Islet precursor cell (in vitro differentiated cells): Measurements from ENCODE around the gene UBA52.
"Not testable (repeated sequence)": the region's sequence is repeated elsewhere in the genome, so short reads cannot be mapped to it uniquely, and the experiment has no call there.

Experiments used
- DNase-seq: peaks from one replicate; pipeline ENCODE4 v3.0.0-alpha.2; 2018

The UBA52 gene

DNA sequence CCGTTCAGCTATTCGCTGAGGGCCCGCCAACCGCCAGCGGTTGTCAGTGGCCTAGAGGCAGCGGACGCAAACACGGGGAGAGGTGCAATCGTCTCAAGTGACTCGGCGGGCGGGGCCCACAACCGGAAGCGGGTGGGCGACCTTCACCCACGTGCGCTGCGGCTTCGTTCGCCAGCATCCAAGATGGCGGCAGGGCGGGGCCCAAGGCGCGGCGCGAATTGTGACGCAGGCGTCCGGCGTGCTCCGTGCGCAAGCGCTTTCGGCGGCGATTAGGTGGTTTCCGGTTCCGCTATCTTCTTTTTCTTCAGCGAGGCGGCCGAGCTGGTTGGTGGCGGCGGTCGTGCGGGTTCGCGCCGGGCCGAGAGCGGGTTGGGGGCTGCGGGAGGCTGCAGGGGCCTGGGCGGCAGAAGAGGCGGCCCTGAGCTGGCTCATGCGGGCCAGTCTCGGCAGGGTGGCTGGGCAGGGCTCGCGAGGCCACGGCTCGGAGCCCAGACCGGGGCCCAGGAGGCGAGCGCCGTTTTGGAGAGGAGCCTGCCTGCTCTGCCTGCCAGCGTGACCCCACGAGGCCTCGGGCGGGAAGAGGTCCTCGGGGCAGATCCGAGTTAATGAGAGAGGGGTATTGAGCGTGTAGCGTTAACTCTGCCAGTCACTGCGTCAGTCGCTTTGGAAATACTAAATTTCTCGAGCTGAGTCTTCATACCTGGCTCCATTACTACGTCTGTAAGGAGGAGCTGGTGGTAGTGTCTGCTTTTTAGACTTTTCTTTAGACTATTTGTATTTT is at the start of gene UBA52:
Gene UBA52 (plus strand): TSS at position 294 of the 781 bp plus-strand sequence. CDS start 1,444 bp downstream, outside the sequence.
- peak; percentile 99 for DNase-seq

DNA sequence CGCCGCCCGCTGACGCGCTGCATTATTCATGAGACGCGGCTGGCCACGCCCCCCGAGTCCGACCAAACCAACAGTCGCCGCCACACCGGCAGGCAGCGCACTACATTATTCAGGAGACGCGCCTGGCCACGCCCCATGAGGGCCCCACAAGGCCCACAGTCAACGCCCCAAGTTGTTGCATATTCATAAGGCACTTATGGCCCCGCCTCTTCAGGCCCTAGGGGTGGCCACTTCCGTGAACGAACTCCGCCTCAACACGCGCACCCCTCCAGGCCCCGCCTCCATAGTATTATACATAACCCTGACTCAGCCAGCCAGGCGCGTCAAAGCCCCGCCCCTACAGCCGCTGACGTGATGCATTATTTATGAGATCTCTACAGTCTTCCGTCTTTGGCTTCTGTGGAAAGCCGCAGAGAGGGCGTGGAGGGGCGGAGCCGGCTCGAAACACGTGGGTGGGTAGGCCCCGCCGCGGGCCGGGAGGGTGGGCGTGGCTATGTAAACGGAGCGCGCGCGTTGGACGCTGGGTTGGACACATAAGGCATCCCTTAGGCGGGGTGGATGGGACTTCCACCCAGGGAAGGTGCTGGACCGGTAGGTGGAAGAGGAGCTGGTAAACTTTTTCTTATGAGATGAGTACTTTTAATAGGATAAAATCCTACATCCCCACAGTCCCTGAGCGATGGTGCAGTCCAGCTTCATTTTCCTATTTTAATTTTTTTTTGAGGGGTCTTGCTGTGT is 49.4 kb upstream of the UBA52 start:
- DNase-seq, result peak; percentile 100

DNA sequence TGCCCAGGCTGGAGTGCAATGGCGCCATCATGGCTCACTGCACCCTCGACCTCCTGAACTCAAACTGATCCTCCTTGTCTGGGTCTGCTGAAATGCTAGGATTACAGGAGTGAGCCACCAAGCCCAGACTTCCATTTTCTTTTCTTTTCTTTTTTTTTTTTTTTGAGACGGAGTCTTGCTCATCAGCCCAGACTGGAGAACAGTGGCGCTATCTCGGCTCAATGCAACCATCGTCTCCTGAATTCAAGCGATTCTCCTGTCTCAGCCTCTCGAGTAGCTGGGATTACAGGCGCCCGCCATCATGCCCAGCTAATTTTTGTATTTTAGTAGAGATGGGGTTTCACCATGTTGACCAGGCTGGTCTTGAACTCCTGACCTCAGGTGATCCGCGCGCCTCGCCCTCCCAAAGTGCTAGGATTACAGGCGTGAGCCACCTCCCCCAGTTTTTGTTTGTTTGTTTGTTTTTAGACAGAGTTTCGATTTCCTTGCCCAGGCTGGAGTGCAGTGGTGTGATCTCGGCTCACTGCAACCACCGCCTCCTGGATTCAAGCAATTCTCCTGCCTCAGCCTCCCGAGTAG is 48.7 kb upstream of the UBA52 start:
- DNase-seq, result not testable (repeated sequence)

DNA sequence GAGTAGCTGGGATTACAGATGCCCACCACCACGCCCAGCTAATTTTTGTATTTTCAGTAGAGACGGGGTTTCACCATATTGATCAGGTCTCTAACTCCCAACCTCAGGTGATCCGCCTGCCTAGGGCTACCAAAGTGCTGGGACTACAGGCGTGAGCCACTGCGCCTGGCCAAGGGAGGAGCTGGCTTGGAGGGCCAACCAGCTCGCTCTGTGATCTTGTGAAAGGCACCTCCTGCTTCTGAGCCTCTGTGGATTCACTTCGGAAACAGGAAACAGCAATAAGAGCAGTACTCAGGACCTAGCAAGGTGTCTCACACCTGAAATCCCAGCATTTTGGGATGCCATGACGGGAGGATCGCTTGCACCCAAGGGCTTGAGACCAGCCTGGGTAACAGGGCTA is 47.8 kb upstream of the UBA52 start:
- DNase-seq, result peak; percentile 79

DNA sequence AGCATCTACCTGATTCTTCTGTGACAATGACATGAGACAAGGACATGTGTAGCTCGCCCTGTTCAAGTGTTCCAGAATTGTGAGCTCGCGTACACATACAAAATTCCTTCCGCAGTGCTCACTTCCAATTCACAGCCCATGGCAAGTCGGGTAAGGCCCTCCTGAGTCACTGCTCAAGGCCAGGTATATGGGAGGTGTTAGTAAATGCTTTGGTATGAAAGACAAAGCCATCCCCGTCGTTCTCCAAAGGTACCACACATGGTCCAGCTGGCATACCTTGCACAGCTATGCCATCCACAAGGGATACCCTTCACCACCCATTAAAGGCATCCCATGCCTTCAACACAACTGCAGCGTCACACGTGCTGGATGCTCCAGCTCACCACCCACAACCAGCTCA is 45.3 kb upstream of the UBA52 start:
- DNase-seq, result peak; percentile 66

DNA sequence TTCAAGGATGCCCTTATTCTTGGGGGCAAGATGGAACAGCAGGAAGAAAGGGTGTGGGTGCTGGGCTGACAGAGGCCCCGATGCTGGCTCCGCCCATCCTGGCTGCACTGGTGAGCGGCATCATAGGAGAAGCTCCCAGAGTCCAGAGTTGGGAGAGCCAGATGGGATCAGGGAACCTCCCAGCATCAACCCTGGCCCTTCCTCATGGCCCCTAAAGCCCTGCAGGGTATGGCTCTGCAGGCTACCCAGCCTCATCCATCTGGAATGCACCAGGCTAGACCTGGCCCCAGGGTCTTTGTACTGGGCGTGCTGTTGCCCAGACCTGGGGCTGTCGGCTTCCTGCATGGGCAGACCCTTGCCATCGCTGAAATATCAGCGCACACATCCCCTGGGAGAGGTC is 41.9 kb upstream of the UBA52 start:
- peak; percentile 74 for DNase-seq

DNA sequence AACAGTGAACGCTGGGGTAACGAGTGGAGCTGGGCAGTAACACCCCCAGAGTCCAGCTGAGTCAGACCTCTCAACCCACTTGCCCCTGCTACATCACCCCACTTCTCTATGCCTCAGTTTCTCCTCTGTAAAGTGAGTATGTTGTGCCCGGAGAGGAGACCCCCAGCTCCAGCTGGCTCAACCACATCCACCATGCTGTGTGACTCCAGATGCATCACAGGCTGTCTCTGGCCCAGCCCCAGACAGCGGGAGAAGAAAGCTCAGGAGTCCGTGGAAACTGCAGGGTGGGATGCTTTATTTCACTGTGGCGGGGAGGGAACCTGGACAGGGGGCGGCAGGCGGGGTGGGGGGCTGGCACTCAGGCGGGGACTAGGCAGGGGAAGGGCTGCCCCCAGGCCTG is 40.2 kb upstream of the UBA52 start:
- DNase-seq, result no peak

DNA sequence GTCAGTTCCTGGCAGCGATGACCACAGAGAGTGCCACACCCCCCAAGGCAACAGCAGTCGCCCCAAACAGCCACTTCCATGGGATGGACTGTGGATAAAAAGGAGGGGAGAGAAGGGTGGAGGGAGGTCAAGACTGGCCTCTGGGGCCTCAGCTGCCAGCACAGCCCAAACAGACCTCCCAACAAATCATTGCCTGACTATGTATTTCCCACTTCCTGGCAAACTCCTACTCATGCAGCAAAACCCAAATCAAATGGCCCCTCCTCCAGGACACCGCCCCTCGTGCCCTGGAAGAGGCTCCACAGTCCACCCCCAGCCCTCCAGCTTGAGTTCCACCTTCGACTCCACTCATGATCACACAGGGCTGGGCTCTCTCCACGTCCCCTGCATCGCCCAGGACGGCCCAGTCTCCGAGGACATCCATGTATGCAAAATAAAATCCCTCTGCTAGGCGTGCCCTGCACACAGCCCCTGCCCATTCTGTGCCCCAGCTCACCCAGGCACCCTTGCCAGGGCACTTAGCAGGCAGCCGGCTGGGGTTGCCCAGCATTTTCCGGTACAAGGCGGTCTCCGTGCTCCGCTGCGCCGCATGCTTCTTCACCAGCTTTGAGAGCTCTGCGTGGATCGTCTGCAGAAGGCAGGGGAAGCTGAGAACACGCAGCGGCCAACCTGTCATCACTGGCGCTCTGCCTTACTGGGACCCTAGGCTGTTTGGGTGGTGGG is 39.3 kb upstream of the UBA52 start:
- no peak for DNase-seq

DNA sequence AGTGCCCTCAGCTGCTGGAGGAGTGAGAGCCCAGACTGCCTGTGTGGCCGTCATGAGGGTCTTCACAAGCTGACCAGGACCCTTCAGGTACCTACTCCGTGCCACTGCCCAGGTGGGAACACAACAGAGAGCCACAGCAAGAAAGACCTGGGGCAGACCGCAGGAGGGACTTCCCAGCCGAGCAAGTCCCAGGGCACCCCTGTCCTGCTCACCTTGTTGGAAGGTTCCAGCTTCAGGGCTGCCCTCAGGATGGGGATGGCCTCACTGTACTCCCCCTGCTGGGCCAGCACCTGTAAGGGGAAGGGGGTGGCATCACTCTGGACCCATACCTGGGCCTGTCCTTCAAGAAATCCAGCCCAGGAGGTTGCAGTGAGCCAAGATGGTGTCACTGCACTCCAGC is 38.6 kb upstream of the UBA52 start:
- DNase-seq, result no peak

DNA sequence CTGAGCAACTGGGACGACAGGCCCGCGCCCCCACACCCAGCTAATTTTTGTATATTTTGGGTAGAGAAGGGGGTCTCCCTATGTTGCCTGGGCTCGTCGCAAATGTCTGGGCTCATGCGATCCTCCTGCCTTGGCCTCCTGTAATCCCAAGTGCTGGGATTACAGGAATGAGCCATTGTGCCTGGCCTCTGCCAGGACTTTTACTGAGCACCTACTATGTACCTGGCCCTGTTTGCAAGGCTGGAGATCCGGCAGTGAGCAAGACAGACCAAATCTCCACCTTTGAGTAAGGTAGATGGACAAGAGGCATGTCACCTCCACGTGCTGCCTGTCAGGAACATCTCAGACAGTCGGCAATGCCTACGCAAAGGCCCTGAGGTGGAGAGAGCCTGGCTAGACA is 35.2 kb upstream of the UBA52 start:
- no peak for DNase-seq

DNA sequence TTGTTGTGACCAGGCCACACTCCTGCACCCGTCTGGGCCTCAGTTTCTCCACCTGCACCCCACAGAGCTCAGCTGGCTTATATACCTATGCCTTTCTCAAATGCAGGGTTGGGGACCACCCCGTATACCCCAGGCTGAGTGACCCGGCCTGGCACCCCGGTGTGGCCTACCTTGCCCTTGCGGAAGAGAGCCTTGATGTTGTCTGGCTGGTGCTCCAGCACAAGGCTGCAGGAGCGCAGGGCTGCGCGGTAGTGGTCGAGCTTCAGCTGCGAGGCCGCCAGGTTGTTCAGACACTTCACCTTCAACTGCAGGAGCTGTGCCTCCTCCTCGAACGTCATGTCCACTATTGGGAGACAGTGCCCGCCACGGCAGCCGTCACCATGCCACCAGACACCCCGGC is 34.2 kb upstream of the UBA52 start:
- no peak for DNase-seq

DNA sequence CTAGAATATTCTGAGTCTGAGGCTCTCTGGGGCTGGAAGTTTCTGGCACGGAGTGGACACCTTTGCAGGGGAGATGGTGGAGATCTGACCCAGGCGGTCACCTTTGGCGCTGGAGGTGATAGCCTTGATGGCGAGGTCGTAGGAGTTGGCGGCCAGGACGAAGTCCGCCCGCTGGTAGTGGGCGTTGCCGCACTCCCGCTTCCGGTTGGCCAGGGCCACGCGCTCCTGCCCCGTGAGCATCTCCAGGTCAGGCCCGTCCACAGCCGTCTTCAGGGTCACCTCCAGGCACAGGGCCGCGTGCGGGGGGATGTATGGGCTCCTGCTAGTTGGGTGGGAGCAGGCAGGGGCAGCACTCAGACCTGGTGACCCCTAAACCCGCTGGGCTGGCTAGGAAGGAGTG is 33.5 kb upstream of the UBA52 start:
- no peak for DNase-seq

DNA sequence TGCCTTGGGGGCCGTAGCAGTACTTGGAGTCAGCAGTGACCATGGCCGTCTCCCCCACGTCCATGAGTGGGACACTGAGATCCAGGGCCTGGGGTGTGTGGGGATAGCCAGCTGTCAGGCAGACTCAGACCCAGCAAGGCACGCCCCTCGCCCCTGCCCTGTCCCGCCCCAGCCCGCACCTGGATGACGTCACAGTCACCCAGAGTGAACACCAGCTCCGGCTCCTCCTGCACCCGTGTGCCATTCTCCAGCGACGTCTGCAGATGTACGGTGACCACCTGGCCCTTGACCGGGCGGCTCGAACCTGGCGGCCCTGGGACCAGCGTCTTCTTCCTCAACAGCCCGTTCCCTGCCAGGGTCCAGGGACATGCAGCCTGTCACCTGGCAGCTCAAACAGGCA is 32.3 kb upstream of the UBA52 start:
- DNase-seq, result no peak

DNA sequence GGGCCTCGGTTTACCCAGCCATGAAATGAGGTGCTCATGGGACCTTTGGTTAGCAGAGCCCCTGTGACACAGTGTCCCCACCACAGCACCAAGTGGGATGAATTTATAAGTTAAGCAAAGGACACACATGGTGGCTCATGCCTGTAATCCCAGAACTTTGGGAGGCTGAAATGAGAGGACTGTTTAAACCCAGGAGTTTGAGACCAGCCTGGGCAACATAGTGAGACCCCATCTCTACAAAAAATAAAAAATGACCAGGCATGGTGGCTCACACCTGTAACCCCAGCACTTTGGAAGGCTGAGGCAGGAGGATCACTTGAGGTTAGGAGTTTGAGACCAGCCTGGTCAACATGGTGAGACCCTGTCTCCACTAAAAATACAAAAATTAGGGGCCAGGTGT is 31.5 kb upstream of the UBA52 start:
- not testable (repeated sequence) for DNase-seq

DNA sequence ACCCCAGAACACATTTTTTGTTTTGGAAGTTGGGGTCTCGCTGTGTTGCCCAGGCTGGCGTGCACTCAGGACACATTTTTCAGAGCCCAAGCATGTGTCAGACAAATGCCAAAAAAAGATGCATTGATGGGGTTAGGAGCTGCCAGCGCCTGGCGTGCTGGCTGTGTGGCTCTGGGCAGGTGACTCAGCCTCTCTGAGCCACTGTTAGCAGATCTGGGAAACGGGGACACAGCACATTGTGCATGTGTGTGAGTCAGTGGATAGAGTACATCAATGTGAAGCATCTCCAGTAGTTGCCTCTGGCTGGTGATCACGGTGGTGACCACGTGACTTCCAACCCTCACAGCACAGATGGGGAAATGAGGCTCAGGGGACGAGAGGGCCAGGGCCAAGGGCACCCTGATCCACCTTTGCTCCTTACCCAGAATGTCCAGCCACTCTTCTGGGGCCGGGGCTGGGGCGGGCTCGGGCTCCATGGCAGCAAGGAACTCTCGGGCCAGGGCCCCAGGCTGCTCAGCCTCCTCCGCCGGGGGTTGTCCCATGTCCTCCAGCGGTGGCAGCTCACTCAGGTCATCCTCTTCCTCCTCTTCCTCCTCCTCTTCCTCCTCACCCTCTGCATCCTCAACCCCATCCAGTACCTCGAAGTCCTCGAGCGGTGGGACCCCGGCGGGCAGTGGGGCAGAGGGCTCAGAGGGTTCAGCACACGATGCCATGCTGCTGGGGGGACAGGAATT is 30.2 kb upstream of the UBA52 start:
- no peak for DNase-seq

DNA sequence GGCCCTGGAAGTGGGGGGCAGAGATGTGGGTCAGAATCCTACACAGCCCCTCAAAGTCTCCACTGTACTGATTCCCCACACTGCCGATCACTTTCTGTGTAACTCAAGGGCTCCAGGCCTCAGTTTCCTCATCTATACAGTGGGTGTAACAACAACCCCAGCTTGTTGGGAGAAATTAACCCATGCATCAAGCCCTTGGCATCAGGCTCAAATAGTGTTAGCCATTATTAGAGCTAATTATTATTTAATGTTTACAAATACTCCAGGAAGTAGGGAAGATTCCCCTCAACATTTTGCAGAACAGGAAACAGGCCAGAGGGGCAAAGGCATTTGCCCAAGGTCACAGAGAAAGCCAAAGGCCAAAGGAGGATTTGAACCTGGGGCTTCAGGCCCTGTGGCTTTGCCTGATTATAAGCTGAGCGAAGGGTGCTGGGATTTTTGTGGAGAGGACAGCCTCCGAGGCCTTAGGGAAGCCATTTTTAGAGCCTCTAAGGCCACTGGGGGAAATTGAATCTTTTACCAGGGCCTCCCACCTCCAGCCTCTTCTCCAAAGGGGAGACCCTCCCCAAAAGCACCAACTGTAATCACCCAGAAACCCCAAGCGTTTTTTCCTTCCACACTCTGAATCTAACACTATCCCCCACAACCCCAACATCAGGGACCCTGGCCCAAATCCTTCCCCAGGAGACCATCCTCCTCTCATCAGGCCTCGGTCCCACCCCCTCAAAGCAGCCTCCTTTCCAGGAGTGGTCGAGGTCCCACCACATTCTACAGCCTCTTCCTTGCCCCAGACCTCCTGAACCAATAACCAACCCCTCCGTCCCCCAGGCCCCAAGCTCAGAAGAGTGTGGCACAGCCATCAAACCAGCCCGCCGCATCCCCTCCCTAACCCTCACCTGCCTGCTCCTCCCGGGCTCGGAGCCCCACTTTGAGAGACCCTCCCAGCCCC is 29.4 kb upstream of the UBA52 start:
- DNase-seq, result no peak

DNA sequence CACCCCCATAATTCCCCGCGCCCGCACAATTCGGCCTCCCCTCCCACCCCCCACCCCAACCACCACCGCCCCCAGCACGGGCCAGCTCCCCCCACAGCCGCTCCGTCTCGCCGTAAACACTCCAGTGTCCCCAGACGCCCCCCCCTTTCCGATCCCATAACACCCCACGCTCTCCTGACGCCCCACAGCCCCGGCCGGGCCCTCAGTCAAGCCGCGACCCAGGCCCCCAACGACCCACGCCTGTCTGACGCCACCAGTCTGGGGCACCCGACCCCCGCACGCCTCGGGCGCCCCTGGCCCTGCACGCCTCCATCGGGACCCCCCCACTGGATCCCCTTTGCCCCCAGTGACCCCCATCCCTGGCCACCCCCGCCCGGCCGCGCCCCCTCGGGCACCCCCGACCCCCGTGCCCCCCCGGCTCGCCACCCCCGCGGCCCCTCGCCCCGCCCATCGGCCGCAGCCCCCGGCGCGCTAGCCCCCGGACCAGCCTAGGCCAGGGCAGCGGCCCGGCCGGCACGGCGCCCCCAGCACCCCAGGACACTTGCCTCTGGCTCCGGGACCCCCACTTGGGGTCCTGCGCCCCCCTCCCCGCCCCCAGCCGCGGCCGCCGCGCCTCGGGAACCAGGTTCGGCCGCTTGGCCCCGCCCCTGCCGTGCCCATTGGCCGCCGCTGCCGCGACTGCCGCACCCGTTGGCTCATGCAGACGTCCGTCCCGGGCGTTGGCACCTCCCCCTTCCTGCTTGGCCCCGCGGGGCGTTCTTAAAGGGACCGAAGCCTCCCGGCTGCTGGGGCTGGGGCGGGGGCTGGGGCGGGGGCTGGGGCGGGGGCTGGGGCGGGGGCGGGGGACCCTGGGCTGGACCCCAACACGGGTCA is 28.5 kb upstream of the UBA52 start, which contains the start of gene FKBP8:
Gene FKBP8 (minus strand): TSS at position 633 of the 873 bp plus-strand sequence. CDS start 1,603 bp downstream, outside the sequence.
- DNase-seq, result peak; percentile 92

DNA sequence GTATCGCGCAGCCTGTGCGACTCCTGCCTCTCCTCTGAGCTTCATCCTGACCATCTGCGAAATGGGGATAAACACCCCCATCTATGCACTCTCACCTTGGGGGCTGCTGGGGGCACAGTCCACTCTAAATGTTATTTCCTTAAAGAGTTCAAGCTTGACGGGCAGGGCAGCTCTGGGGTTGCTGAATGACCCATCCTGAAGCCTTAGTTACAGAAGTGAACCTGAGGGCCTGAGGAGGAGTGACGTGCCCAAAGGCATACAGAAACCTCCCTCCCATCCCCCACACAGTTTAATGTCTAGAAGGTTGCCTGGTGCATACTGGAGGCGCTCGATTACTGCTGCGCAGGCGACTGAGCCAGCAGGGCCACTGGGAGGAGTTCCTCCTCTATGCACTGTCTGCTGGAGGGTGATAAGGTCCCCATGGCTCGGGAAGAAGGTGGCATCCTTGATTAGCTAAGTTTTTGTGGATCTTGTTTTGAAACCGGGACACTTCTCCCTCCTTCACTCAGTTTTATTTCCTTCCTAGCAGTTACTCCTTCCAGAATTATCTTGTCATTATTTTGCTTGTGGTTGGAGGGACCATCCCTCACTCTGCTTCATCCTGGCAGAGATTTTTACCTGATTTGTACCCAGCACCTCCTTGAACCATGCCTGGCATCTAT is 27.7 kb upstream of the UBA52 start:
- DNase-seq, result peak; percentile 89

DNA sequence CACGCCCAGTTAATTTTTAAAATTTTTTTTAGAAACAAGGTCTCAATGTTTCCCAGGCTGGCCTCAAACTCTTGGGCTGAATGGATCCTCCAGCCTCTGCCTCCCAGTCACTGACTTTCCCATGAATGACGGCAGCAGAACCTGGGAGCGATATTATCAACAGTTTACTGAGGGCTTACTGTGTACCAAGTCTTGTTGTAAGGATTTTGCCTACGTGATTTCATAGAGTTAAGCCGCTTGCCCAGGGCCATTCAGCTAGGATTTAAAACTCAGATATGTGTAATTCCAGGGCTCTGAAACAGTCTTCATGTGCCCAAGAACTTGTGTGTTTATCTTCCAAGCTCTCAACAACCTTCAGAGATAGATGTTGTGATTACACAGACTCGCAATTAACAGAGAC is 20.0 kb upstream of the UBA52 start:
- no peak for DNase-seq
